GM21390 (cell line): Measurements from ENCODE around the gene ST7.
A peak's percentile ranks its signal among the peaks of the same experiment; 100 is the strongest.
"Not testable (repeated sequence)": the region's sequence is repeated elsewhere in the genome, so short reads cannot be mapped to it uniquely, and the experiment has no call there.

ENCODE experiments used
- ATAC-seq: cut with Tn5 transposase; IDR thresholded peaks from one replicate; pipeline ENCODE4 v1.9.1; 2021; ENCODE audit not compliant: unreplicated experiment

The ST7 gene, protein sequence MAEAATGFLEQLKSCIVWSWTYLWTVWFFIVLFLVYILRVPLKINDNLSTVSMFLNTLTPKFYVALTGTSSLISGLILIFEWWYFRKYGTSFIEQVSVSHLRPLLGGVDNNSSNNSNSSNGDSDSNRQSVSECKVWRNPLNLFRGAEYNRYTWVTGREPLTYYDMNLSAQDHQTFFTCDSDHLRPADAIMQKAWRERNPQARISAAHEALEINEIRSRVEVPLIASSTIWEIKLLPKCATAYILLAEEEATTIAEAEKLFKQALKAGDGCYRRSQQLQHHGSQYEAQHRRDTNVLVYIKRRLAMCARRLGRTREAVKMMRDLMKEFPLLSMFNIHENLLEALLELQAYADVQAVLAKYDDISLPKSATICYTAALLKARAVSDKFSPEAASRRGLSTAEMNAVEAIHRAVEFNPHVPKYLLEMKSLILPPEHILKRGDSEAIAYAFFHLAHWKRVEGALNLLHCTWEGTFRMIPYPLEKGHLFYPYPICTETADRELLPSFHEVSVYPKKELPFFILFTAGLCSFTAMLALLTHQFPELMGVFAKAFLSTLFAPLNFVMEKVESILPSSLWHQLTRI

DNA sequence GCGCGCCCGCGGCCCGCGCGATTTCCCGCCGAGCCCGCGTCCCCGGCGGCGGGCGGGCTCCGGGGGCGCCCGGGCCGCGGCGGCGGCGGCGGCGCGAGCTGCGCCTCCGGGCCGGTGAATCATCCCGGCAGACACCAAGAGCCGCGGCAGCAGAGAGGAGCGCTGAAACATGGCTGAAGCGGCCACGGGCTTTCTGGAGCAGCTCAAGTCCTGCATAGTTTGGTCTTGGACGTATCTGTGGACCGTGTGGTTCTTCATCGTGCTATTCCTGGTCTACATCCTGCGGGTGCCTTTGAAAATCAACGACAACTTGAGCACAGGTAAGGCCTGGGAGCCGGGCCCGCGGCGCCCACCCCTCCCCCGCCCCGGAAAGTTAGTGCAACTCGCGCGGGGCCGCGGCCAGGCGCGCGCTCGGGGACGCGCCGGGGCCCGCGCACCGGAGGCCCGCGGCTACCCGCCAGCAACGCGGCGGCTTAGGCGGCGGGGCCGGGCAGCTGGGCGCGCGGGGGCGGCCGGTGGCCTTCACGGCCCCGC is at the start of gene ST7:
Gene ST7 (plus strand): TSS at position 130 of the 534 bp plus-strand sequence. CDS start 40 bp downstream, at position 170.
- peak; percentile 37 for ATAC-seq

DNA sequence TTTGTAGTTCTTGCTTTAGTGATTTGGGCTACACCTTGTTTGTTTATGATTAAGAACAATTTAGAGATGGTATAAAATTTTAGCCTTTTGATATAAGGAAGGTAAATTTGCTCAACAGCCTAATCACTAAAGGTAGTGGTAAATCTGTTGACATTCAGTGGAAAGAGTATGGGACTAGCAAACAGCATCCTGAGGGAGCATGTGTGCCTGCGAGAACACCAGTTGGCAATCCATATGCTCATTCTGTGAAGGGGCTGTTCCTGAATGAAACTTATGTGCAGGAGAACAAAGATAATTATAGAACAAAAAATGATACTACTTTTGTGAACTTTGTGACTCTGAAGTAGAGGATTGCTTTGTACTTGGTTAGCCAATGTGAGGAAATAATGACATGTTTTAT is 46.9 kb upstream of the ST7 start:
- no peak for ATAC-seq

DNA sequence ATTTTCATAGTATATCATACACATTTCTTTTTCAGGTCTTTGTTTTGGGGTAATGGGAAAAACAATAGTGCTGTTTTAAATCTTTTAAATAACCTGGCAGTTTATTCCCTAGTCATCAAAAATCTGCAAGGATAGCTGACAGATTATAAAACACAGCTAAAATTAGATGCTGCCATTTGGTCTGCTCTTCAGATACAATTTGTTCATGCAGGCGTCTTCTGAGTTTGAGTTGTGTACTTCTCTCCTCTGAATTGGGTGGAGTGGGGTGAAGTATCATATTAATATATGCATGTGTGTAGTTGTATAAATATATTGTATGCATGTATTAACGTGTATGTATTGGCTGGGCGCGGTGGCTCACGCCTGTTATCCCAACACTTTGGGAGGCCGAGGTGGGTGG is 42.9 kb upstream of the ST7 start:
- no peak for ATAC-seq

DNA sequence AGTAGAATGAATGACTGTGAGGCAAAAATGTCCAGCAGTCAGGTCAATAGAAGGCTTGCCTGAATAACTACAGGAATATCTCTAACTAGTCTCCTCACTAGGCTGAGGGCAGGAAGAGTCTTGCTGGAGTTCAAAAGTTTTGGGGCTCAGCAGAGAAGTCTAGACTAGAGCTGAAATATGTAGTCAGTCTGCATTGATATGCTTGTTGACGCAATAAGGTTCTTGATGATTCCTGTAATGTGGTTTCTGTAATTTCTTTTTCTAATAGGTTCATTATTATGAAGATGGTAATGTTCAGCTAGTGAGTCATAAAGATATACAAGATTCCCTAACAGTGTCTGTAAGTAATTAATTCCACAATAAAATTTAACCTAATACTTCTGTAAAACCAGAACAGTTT is 41.5 kb upstream of the ST7 start:
- no peak for ATAC-seq

DNA sequence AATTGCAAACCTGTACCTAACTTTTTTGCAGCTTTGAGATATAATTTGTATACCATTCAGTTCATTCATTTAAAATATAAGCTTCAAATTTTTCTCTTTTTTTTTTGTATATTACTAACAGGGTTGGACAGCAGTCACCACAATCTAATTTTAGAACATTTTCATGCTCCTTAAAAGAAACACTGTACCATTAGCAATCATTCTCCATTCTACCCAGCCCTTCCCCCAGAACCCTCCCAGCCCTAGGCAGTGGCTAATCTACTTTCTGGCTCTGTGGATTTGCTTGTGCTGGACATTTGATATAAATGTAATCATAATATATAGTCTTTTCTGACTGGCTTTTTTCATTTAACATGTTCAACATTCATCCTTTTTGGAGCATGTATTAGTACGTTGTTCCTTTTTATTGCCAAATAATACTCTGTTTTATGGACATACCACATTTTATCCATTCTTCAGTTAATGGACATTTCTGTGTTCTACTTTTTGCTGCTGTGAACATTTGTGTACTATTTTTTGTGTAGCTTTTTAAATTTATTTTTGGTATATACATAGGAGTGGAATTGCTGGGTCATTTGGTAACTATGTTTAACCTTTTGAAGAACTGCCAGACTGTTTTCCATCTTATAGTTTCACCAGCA is 40.9 kb upstream of the ST7 start:
- no peak for ATAC-seq

DNA sequence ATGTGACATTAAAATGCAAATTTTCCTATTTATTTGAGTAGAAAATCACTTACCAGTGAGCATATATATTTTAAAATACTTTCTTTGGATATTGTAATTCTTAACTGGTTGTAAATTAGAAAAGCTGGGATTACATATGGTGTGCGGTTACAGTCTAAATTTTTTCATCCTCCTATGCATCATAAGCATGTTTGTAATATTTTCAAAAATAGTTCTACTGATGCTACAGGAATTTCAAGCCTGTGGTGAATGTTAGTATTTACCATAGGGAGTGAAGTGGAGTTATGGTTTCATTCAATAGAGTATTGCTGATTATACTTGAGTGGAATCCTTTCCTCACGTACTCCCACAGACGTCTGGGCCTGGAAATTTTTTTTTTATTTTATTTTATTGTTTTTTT is 34.6 kb upstream of the ST7 start:
- ATAC-seq = no peak

DNA sequence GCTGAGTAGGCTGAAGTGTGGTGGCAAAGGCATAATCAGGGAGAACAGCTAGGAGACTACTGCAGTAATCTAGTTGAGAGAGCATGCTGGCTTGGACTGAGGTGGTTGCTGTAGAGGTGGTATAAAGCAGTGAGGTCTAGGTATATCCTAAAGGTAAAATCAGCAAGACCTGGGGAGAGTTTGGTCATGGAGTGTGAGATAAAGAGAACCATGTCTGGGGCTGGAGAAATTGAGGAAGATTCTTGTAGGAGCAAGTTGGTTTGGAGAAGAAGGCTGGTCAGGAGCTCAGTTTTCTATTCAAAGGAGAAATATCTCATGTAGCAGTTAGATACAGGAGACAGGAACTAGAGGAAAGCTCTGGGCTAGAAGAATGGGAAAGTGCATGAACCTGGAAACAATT is 32.9 kb upstream of the ST7 start:
- ATAC-seq = no peak

DNA sequence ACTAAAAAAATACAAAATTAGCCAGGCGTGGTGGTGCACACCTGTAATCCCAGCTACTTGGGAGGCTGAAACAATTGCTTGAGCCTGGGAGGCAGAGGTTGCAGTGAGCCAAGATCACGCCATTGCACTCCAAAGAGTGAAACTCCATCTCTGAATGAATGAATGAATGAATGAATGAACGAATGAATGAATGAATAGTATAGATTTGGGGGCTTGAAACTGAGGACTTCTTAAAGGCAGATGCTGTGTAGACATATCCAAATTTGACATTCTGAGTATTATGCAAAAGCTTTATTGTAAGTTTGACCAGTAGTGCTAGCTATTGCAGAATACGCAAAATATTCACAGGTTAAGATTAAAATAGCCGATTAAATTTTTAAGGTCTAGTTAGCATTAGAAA is 30.8 kb upstream of the ST7 start:
- no peak for ATAC-seq

DNA sequence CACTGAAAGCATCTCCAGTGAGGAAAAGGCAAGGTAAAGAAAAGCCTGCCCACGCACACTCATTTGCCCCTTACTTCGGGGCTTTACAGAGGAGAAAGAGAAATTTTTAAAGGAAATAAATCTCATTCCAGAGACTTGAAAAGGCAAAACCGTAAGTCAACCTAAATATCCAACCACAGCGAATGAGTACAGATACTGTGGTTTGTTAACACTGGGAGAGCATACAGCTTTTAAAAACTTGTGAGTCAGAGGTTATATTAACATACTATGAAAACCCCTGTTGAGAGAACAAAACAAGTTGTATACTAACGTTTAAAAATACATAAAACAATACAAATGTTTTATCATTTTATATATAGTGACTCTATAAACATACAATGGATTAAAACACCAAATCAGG is 28.6 kb upstream of the ST7 start:
- no peak for ATAC-seq

DNA sequence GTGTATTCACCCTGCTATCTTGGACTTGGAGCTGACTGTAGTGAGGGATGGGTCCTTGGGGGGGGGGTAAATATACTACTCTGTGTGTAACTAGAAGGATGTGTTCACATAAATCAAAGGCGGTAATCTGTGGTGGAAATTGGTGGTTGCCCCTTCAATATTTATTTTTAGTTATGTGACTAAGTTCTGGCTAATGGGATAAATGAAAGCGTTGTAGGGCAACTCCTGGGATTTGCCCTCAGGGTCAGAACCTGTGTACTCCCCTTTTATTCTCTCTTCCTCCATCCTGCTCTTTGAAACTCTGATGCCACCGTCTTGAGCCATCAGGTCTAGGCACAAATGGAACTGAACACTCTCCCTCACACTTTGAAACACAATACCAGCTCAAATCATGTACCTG is 24.3 kb upstream of the ST7 start:
- no peak for ATAC-seq

DNA sequence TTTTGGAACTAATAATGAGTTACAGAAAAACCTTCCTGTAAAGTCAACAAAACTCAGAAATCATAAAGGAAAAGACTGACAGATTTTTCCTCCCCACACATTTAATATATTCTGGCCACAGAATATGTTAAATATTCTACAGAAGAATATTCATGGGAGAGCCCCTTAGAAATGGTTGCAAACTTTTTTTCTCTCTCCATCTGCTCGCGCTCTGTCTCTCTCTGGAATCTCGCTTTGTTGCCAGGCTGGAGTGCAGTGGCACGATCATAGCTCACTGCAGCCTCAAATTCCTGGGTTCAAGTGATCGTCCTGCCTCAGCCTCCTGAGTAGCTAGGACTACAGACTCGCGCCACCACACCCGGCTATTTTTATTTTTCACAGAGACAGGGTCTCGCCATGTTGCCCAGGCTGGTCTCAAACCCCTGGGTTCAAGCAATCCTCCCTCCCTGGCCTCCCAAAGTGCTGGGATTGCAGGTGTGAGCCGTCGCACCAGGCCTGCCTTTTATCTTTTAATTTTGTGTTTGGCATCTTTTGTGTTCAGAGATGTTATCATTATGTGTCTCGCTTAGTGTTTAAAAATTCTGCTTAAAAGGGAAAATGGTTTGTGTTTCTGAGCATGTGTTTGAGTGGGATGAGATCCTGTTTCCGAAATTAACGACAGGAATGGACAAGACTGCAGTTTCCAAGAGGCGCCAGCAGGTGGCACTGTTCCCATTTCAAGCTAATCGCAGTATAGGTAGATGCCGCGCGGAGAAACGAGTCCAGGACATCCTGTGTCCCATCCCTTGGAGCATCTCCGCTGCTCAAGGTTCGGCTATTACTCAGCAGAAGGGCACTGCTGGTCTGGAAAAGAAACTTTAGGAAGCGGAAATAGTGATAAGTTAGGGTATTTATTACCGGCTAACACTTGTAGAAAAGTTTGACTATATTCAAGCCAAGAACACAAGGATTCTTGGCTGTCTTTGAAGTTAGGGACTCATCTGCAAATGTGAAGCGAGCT is 23.1 kb upstream of the ST7 start:
- peak; percentile 85 for ATAC-seq

DNA sequence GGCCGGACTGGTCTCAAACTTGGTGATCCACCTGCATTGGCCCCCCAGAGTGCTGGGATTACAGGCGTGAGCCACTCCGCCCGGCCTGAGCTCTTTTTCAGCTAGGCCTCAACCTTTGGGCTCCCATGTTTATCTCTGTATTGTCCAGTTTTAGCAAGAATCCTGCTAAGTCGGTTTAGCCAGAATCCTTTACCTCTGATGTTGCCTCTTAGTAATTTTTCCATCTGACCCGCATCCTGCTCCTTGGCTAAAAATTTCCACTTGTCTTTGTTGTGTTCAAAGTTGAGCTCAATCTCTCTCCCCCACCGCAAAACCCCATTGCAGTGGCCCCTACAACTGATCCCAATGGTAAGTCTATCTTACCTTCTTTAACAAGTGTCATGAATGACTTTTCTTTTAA is 20.7 kb upstream of the ST7 start:
- ATAC-seq = no peak

DNA sequence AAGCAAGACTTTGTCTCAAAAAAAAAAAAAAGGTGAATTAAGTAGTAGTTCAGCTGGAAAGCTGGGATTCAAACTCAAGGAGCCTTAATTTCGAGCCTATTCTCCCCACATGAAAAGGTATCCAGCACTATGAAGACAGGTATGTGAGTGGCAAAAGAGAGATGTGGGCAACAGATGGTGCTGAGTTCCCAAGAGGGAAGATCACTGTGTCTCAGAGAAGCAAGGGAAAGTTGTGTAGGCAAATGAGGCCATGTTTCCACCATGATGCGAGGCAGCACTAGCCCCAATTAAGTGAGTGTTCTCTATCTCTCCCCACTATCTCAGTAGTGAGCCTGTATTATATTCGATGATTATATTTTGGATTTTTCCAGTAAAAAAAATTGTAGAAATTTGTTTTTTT is 19.8 kb upstream of the ST7 start:
- ATAC-seq = no peak

DNA sequence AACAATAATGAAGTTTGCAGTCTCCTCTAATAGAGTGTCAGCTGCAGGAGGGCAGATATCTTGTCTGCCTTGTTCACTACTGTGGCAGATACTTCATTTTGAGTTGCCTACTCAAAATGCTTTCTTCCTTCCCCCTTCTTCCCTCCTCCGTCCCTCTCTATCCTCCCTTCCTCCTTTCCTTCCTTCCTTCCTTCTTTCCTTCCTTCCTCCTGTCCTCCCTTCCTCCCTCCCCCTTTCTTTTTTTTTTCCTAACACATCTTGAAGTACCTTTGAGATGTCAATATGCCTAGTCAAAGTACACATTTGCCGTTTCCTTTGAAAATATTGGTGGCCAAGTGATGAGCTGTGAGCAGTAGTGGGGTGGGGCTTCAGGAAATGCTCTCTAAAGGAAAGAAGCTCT is 18.7 kb upstream of the ST7 start:
- no peak for ATAC-seq

DNA sequence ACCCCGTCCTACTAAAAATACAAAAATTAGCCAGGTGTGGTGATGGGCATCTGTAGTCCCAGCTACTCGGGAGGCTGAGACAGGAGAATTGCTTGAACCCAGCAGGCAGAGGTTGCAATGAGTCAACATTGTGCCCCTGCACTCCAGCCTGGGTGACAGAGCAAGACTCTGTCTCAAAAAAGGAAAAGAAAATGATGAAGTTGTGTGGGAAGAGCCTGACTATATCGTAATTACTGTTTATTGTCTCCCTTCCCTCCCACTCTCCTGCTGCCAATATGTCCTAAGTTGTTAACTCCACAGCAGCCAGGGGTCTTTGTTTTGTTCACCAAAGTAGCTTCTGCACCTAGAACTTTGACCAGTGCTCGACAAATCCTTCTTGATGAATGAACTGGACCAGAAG is 16.5 kb upstream of the ST7 start:
- ATAC-seq = not testable (repeated sequence)

DNA sequence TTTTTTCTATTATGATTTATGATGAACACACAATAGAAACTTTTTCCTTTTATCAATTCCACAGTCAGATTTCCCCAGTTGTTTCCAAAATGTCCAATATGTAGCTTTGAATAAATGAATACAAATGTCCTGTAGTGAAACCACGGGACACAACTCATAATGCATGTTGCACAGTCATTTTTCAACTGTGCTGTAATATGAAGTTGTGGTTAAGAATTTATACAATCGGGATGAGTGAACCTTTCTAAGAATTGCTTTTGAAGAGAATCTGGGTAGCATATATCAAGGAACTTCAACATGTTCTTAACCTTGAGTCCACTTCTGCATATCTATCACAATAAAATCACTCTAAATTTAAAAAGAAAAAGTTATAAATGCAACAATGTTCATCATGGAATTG is 14.6 kb upstream of the ST7 start:
- no peak for ATAC-seq

DNA sequence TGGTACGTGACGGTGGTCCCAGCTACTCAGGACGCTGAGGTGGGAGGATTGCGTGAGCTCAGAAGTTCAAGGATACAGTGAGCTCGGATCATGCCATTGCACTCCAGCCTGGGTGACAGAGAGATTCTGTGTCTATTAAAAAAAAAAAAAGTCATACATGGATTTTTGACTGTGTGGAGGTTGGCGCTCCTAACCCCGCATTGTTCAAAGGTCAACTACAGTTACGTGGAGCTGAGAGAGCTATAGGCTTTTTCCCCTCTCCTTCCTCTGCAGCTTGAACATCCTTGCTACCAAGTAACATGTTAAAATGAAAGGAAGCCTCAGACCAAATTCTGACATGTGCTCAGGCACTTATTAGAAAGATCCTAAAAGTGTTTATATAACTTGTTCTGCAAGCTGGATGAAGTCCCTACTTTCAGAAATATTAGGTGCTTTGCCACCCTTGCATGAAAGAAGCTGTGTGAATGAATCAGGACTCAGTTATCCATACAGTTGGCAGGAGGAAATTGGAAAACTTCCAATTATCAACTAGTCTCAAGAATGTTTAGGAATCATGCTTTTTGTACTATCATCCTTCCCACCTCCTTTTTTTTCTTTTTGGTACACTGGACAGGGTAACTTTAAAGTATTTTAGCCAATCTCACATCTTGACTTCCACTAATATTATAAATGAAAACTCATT is 12.5 kb upstream of the ST7 start:
- ATAC-seq = no peak

DNA sequence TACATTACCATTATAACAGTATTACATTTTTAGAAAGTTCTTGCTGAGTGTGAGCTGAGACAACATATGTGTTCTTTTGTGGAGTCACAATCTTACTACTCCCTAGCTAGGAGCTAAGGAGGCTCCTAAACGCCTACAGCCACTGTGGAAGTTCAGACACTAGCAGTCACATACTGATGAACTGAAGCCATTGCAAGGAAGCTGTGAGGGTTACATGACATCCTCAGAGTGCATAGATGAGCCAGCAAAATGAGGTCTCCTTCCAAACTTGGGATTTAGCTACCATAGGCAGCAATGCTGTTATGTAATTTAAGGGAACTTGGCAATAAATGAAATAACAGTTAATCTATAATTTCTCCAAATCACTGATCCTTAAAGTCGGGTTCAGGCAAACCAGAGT is 10.8 kb upstream of the ST7 start:
- no peak for ATAC-seq

DNA sequence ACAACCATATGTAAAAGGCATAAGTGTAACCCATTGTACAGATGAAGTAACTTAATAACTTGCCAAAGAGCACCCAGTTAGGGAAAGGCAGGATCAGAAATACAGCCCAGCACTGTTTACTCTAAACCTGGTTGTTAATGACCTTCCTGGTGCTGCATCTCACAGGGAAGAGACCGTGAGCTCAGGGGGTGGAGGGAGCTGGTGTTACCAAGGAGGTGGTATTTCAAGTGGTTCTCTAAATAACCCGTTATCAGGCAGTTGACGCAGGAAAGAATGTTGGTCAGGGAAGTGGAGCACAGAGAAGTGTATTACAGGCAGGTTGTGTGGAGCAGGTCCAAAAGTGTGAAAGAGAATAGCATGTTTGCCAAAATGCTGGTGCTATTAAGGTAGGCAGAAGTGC is 4.4 kb upstream of the ST7 start:
- no peak for ATAC-seq
